DOHH2 (cell line): Measurements from ENCODE around the gene PLBD1.

ENCODE experiments used
- CTCF ChIP-seq: fragments of 200-600 bp; sonication (generic); IDR thresholded peaks from one replicate; pipeline ENCODE4 v1.5.1; 2014; ENCODE audit warnings: antibody characterized with exemption, mild to moderate bottlenecking, low read depth, low read length; ENCODE audit not compliant: poor library complexity, severe bottlenecking
- EZH2phosphoT487 ChIP-seq: fragments of 200-600 bp; sonication (generic); IDR thresholded peaks from 2 replicates; pipeline ENCODE4 v1.6.1; 2017; ENCODE audit warnings: borderline replicate concordance, mild to moderate bottlenecking, antibody characterized with exemption, low read length, moderate library complexity, mixed read lengths

GRCh38 chr12:14554281-14555007 lies 13.2 kb downstream of the PLBD1 start:
- TF ChIP-seq CTCF (no peak), EZH2phosphoT487 (no peak)
